Smooth muscle cell (in vitro differentiated cells): ENCODE results near the gene PTER. TPM values are rescaled to one million over a fixed set of nuclear protein-coding genes. Genes with fewer than 3 reads are reported as not detected.

ENCODE experiments used
- DNase-seq: peaks from one replicate; lab custom pipeline; 2025; ENCODE audit not compliant: unreplicated experiment; lab: John Stamatoyannopoulos, UW
- H2AFZ ChIP-seq: fragments of 200-600 bp; sonication (generic); 2 replicates; pipeline ENCODE4 v1.6.0; 2016; ENCODE audit warnings: antibody characterized with exemption, low read depth, mild to moderate bottlenecking
- H3F3A ChIP-seq: fragments of 200-600 bp; sonication (generic); 2 replicates; pipeline ENCODE4 v1.6.0; 2017; ENCODE audit warnings: antibody characterized with exemption, low read depth
- H3K27ac ChIP-seq: fragments of 200-600 bp; sonication (generic); 2 replicates; pipeline ENCODE4 v1.5.1; 2016; ENCODE audit warnings: low read depth, mild to moderate bottlenecking
- H3K27me3 ChIP-seq: fragments of 200-600 bp; sonication (generic); 2 replicates; pipeline ENCODE4 v1.6.1; 2016; ENCODE audit warnings: low read depth, mild to moderate bottlenecking
- H3K36me3 ChIP-seq: fragments of 200-600 bp; sonication (generic); 2 replicates; pipeline ENCODE4 v1.5.1; 2016; ENCODE audit warnings: low read depth
- H3K4me1 ChIP-seq: fragments of 200-600 bp; sonication (generic); 2 replicates; pipeline ENCODE4 v1.5.1; 2016; ENCODE audit warnings: low read depth
- H3K4me2 ChIP-seq: fragments of 200-600 bp; sonication (generic); 2 replicates; pipeline ENCODE4 v1.6.0; 2016; ENCODE audit warnings: mild to moderate bottlenecking
- H3K4me3 ChIP-seq: fragments of 200-600 bp; sonication (generic); 2 replicates; pipeline ENCODE4 v1.5.1; 2016; ENCODE audit warnings: mild to moderate bottlenecking
- H3K79me2 ChIP-seq: fragments of 200-600 bp; sonication (generic); 2 replicates; pipeline ENCODE4 v1.6.0; 2016; ENCODE audit warnings: low read depth, mild to moderate bottlenecking
- H3K9ac ChIP-seq: fragments of 200-600 bp; sonication (generic); 2 replicates; pipeline ENCODE4 v1.6.0; 2016; ENCODE audit warnings: low read depth
- H3K9me3 ChIP-seq: fragments of 200-600 bp; sonication (generic); replicated peaks from 2 replicates; pipeline ENCODE4 v1.5.1; 2016; ENCODE audit warnings: low read depth
- H4K20me1 ChIP-seq: fragments of 200-600 bp; sonication (generic); 2 replicates; pipeline ENCODE4 v1.6.0; 2016; ENCODE audit warnings: low read depth
- CTCF ChIP-seq: fragments of 200-600 bp; sonication (generic); IDR thresholded peaks from 2 replicates; pipeline ENCODE4 v1.5.1; 2017; ENCODE audit warnings: borderline replicate concordance, mild to moderate bottlenecking, antibody characterized with exemption; ENCODE audit not compliant: insufficient read depth, poor library complexity, severe bottlenecking
- WGBS: methylation state at CpG from one replicate; pipeline ENCODE4 v1.1.7; 2016; ENCODE audit warnings: low lambda C conversion rate; 5-methylcytosine and 5-hydroxymethylcytosine counted together
- polyA plus RNA-seq: library from polyadenylated mRNA; unstranded; fragments of >200 nt; fragmentation: Nextera tagmentation; extraction: Ambion mirVana; gene quantifications from 2 replicates; pipeline ENCODE4 v1.2.1, GENCODE V29; 2016
- total RNA-seq: library from RNA; depleted of rRNA; stranded (reverse); fragments of >200 nt; gene quantifications from 2 replicates; pipeline ENCODE4 v1.2.3, GENCODE V29; 2014

PTER gene
- total and polyA plus RNA-seq, 2 experiments from 2014 or later = 8.9 to 15.3 TPM

- no peak for DNase-seq
- no peak overlapping the region for H3K9ac ChIP-seq
- H3K9me3 ChIP-seq = no peaks in the 10 kb centered on the region
- H3K27ac ChIP-seq = no peak overlapping the region
- H2AFZ ChIP-seq = no peak overlapping the region
- WGBS = 97% methylated on average over 9 of the region's 9 CpGs
- peaks cover 7% of the 10 kb centered on the region for H4K20me1 ChIP-seq
- H3K79me2 ChIP-seq = peaks cover 30% of the 10 kb centered on the region
- H3K36me3 ChIP-seq = no peaks in the 10 kb centered on the region
- H3F3A ChIP-seq = peaks cover under 1% of the 10 kb centered on the region
- no peak for TF ChIP-seq CTCF
- no peak overlapping the region for H3K4me2 ChIP-seq
- no peaks in the 10 kb centered on the region for H3K27me3 ChIP-seq
- peaks cover 2% of the 10 kb centered on the region for H3K4me1 ChIP-seq
- H3K4me3 ChIP-seq = no peak overlapping the region
These were observed 9.1 kb downstream of the PTER start for GRCh38 chr10:16445770-16446469.

DNA sequence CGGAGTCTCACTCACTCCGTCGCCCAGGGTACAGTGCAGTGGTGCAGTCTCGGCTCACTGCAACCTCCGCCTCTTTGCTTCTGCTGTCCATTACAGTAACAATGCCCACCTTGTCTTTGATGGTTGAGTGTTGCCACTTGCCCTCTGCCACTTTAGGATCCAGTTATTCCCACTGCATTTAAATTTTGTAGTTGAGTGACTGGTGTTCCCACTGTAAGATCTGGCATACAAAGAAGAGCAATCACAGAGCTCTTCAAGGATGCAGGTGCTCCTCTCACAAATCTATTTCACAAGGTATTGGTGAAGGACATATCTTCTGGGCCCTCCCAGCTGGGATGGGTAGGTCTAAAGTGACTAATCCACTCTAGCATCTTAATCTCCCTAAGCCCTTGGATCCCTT lies 12.6 kb downstream of the PTER start:
- Histone ChIP-seq H3F3A (no peaks in the 10 kb centered on the region), H3K79me2 (peaks cover 14% of the 10 kb centered on the region), H3K9me3 (no peaks in the 10 kb centered on the region), H3K4me1 (no peaks in the 10 kb centered on the region), H3K27me3 (no peaks in the 10 kb centered on the region), H2AFZ (no peak overlapping the region), H4K20me1 (peaks cover 7% of the 10 kb centered on the region), H3K4me2 (no peak overlapping the region), H3K4me3 (no peak overlapping the region), H3K36me3 (no peaks in the 10 kb centered on the region), H3K27ac (no peak overlapping the region), H3K9ac (no peak overlapping the region)
- no peak for DNase-seq
- WGBS = 100% methylated on average over 5 of the region's 5 CpGs
- TF ChIP-seq CTCF = no peak

GRCh38 chr10:16458166-16458955 lies 21.6 kb downstream of the PTER start:
- H3K27me3 ChIP-seq = no peaks in the 10 kb centered on the region
- H3K36me3 ChIP-seq = no peaks in the 10 kb centered on the region
- WGBS = 95% methylated on average over 6 of the region's 6 CpGs
- no peak overlapping the region for H3K9ac ChIP-seq
- no peaks in the 10 kb centered on the region for H3K79me2 ChIP-seq
- H3F3A ChIP-seq = no peaks in the 10 kb centered on the region
- no peaks in the 10 kb centered on the region for H3K9me3 ChIP-seq
- H3K4me3 ChIP-seq = no peak overlapping the region
- H3K4me1 ChIP-seq = no peaks in the 10 kb centered on the region
- no peak for TF ChIP-seq CTCF
- no peak overlapping the region for H3K27ac ChIP-seq
- no peak overlapping the region for H2AFZ ChIP-seq
- H3K4me2 ChIP-seq = no peak overlapping the region
- H4K20me1 ChIP-seq = no peaks in the 10 kb centered on the region
- DNase-seq = no peak
